Stimulated activated CD4-positive, alpha-beta T cell treated with anti-CD3 and anti-CD28 coated beads, Interleukin-12 subunit alpha, Interleukin-12 subunit beta, amount 100 ng/mL, for 48 hours (primary cell): ENCODE measurements around the gene DHX34.
"Not testable (repeated sequence)": the region's sequence is repeated elsewhere in the genome, so short reads cannot be mapped to it uniquely, and the experiment has no call there.

Source experiments
- DNase-seq, 3 donors: peaks; one replicate each; pipeline ENCODE4 v3.0.0-alpha.2; 2020; ENCODE audit warnings: low read depth in 2 of 3, low spot score in 1 of 3

DHX34 gene

GRCh38 chr19:47348819-47349795, at the start of gene DHX34:
Gene DHX34, plus strand, starts transcription at chr19:47349315. Its CDS starts 3,716 bp downstream, at chr19:47353031.
- DNase-seq = peak; percentile 97 to 99 (median 98)

GRCh38 chr19:47300867-47301266, 48.2 kb upstream of the DHX34 start:
- DNase-seq = not testable (repeated sequence)

- DNase-seq = no peak
Observed at GRCh38 chr19:47302249-47302648, 46.9 kb upstream of the DHX34 start.

GRCh38 chr19:47303966-47304365, 45.1 kb upstream of the DHX34 start:
- no peak for DNase-seq

- peak; percentile 21 to 48 (median 21) for DNase-seq
Observed at GRCh38 chr19:47305309-47305751, 43.8 kb upstream of the DHX34 start.

- DNase-seq = no peak
Observed at GRCh38 chr19:47306303-47306702, 42.8 kb upstream of the DHX34 start.

- no peak for DNase-seq
Observed at GRCh38 chr19:47309038-47309437, 40.1 kb upstream of the DHX34 start.

- DNase-seq = no peak
Observed at GRCh38 chr19:47309608-47310007, 39.5 kb upstream of the DHX34 start, which contains the start of gene C5AR1. Gene C5AR1, plus strand, starts transcription at chr19:47309861. Its CDS starts 35 bp downstream, at chr19:47309896.

- DNase-seq = no peak
Observed at GRCh38 chr19:47310323-47310722, 38.8 kb upstream of the DHX34 start.

- DNase-seq = no peak
Observed at GRCh38 chr19:47310819-47311218, 38.3 kb upstream of the DHX34 start.

GRCh38 chr19:47312366-47313006, 36.6 kb upstream of the DHX34 start:
- no peak for DNase-seq

- DNase-seq = no peak
Observed at GRCh38 chr19:47313754-47314295, 35.3 kb upstream of the DHX34 start.

GRCh38 chr19:47315125-47315821, 33.8 kb upstream of the DHX34 start:
- peak; percentile 3 to 15 (median 4) for DNase-seq

GRCh38 chr19:47316513-47316912, 32.6 kb upstream of the DHX34 start:
- DNase-seq = no peak

- DNase-seq = no peak
Observed at GRCh38 chr19:47319923-47320871, 28.9 kb upstream of the DHX34 start.

GRCh38 chr19:47321630-47322029, 27.5 kb upstream of the DHX34 start:
- no peak for DNase-seq

- no peak for DNase-seq
Observed at GRCh38 chr19:47322058-47322457, 27.1 kb upstream of the DHX34 start.

GRCh38 chr19:47323409-47323808, 25.7 kb upstream of the DHX34 start:
- no peak for DNase-seq

GRCh38 chr19:47323872-47324271, 25.2 kb upstream of the DHX34 start:
- DNase-seq = no peak

GRCh38 chr19:47324502-47324901, 24.6 kb upstream of the DHX34 start:
- DNase-seq = no peak
